Peyer's patch (tissue), 4 donors: Measurements from ENCODE around the gene IRX5.

Experiments used
- POLR2A ChIP-seq, 2 donors: fragments of 450-650 bp; IDR thresholded peaks; one replicate each; pipeline ENCODE4 v1.5.1; 2017; ENCODE audit warnings: antibody characterized with exemption in 2 of 2, mild to moderate bottlenecking in 2 of 2, moderate library complexity in 2 of 2
- TF ChIP-seq, protein P1 (sequence below), 6 experiments: fragments of 450-650 bp in 4 of 6; fragments of 200-600 bp in 2 of 6; sonication (generic) in 1 of 6; IDR thresholded peaks; one replicate each; pipeline ENCODE4 v1.5.1; 2017 to 2019; ENCODE audit warnings: antibody characterized with exemption in 6 of 6, mild to moderate bottlenecking in 3 of 6, moderate library complexity in 1 of 6

DNA sequence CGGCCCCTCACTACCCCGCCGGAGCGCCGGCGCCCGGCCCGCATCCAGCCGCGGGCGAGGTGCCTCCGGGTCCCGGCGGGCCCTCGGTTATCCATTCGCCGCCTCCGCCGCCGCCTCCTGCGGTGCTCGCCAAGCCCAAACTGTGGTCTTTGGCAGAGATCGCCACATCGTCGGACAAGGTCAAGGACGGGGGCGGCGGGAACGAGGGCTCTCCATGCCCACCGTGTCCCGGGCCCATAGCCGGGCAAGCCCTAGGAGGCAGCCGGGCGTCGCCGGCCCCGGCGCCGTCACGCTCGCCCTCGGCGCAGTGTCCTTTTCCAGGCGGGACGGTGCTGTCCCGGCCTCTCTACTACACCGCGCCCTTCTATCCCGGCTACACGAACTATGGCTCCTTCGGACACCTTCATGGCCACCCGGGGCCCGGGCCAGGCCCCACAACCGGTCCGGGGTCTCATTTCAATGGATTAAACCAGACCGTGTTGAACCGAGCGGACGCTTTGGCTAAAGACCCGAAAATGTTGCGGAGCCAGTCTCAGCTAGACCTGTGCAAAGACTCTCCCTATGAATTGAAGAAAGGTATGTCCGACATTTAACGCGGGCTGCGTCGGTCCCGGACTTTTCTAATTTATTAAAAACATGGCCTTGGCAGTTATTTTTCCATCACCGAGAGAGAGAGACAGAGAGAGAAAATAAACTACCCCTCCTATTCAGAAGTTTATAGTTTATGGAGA, 2.8 kb downstream of the IRX5 start:
- TF ChIP-seq, protein P1, sequence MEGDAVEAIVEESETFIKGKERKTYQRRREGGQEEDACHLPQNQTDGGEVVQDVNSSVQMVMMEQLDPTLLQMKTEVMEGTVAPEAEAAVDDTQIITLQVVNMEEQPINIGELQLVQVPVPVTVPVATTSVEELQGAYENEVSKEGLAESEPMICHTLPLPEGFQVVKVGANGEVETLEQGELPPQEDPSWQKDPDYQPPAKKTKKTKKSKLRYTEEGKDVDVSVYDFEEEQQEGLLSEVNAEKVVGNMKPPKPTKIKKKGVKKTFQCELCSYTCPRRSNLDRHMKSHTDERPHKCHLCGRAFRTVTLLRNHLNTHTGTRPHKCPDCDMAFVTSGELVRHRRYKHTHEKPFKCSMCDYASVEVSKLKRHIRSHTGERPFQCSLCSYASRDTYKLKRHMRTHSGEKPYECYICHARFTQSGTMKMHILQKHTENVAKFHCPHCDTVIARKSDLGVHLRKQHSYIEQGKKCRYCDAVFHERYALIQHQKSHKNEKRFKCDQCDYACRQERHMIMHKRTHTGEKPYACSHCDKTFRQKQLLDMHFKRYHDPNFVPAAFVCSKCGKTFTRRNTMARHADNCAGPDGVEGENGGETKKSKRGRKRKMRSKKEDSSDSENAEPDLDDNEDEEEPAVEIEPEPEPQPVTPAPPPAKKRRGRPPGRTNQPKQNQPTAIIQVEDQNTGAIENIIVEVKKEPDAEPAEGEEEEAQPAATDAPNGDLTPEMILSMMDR (IDR thresholded peaks at IDR 0.05), result no peak
- TF ChIP-seq POLR2A (IDR thresholded peaks at IDR 0.05), result no peak
